ENCODE results near the gene FXR1. TPM values are rescaled to one million over a fixed set of nuclear protein-coding genes. Genes with fewer than 3 reads are reported as not detected.

FXR1 gene
- total RNA-seq, 1 experiment from 2014 or later: 215 TPM

GRCh38 chr3:180909369-180910127 is 2.9 kb upstream of the FXR1 start:
- H3K79me2 ChIP-seq (ENCODE audit: insufficient read depth, low read length): peaks cover 21% of the 10 kb centered on the region
- H3K9me3 ChIP-seq (ENCODE audit: control insufficient read depth in 1 of 2, insufficient read depth in 1 of 2, low read depth in 1 of 2, low read length in 2 of 2): 0 out of 4 replicates have a peak, but pooled peaks cover 0 to 5% of the 10 kb centered on the region in 2 experiments
- ATAC-seq (no peak), DNase-seq (ENCODE audit: low read depth, low spot score) (no peak)
- H3K36me3 ChIP-seq (ENCODE audit: control insufficient read depth in 1 of 2, insufficient read depth in 2 of 2, low read length in 2 of 2): peaks cover 0 to under 1% of the 10 kb centered on the region in 2 experiments; a peak in 1 of 4 replicates
- intact Hi-C loops (cut with micrococcal nuclease): loop anchor here (10.0 kb wide), 1 partner anchor 305 kb away; the partner anchor contains the start of gene TTC14
- H4K20me1 ChIP-seq (ENCODE audit: insufficient read depth): peaks cover 8% of the 10 kb centered on the region
- H3K9me2 ChIP-seq (ENCODE audit: insufficient read depth): no peaks in the 10 kb centered on the region
- H2AFZ ChIP-seq (ENCODE audit: low read depth, low read length, poor library complexity, severe bottlenecking): peak overlapping the region; percentile 17
- no peak overlapping the region for H3K4me2 ChIP-seq (ENCODE audit: low read length)
- no peak overlapping the region for H3K9ac ChIP-seq (ENCODE audit: low read length)
- ChIA-PET POLR2A (no interaction called here), CTCF (no interaction called here), RAD21 (ENCODE audit: low non-redundant PET in 1 of 2, low total read pairs in 2 of 2, uncharacterized antibody in 2 of 2, unreplicated experiment in 2 of 2) (no interaction called here)
- BruUV-seq (replicated peaks): no TSS peak
- no peaks in the 10 kb centered on the region for H3K27me3 ChIP-seq (ENCODE audit: insufficient read depth, low read length)
- H3K4me1 ChIP-seq (ENCODE audit: control insufficient read depth in 1 of 2, insufficient read depth in 2 of 2, low read length in 2 of 2): peaks cover 11 to 19% of the 10 kb centered on the region in 2 experiments; a peak in 3 of 4 replicates
- no peak overlapping the region for H3K4me3 ChIP-seq (replicated peaks in 1 of 2; ENCODE audit: low read depth in 1 of 2, low read length in 2 of 2)
- TF ChIP-seq SP1 (IDR thresholded peaks at IDR 0.05; ENCODE audit: low read depth) (no peak), YY1 (IDR thresholded peaks at IDR 0.05; ENCODE audit: extremely low read depth, insufficient replicate concordance, low read depth, low read length) (no peak), CBX3 (IDR thresholded peaks at IDR 0.05; ENCODE audit: low read depth) (no peak), REST (IDR thresholded peaks at IDR 0.05; ENCODE audit: low read depth) (no peak), CTCF (IDR thresholded peaks at IDR 0.05 in 2 of 3, conservative IDR thresholded peaks at IDR 0.05 in 1 of 3; ENCODE audit: borderline replicate concordance in 1 of 3, insufficient read depth in 1 of 3, low read depth in 2 of 3, low read length in 2 of 3) (no peak), SIN3A (IDR thresholded peaks at IDR 0.05; ENCODE audit: low read depth) (no peak), ZBTB33 (IDR thresholded peaks at IDR 0.05; ENCODE audit: extremely low read depth, insufficient replicate concordance, low read length) (no peak), EZH2 (IDR thresholded peaks at IDR 0.05) (no peak), POLR2A (IDR thresholded peaks at IDR 0.05; ENCODE audit: borderline replicate concordance, extremely low read depth, insufficient read depth, insufficient read length) (no peak), ZFX (IDR thresholded peaks at IDR 0.05) (no peak), EGR1 (IDR thresholded peaks at IDR 0.05; ENCODE audit: low read depth) (no peak), POLR2AphosphoS5 (IDR thresholded peaks at IDR 0.05; ENCODE audit: low read depth, low read length) (no peak), EZH2phosphoT487 (IDR thresholded peaks at IDR 0.05; ENCODE audit: borderline replicate concordance) (no peak)
- no peak overlapping the region for H3K27ac ChIP-seq (ENCODE audit: low read depth, low read length)

Data from HCT116 (cell line).